Heart left ventricle (tissue), 16 donors: ENCODE data around the gene CPSF2. TPM values are rescaled to one million over a fixed set of nuclear protein-coding genes. Genes with fewer than 3 reads are reported as not detected.
"Not testable (repeated sequence)": the region's sequence is repeated elsewhere in the genome, so short reads cannot be mapped to it uniquely, and the experiment has no call there.

Experiments used
- ATAC-seq, 4 donors: fragments of 200-7000 bp; cut with Tn5 transposase; one replicate each; pipeline ENCODE4 v1.9.1; 2020 to 2022; ENCODE audit warnings: moderate library complexity in 4 of 4, mild to moderate bottlenecking in 3 of 4, moderate number of reproducible peaks in 1 of 4
- DNase-seq, 5 donors: peaks; one replicate each; pipeline ENCODE4 v3.0.0-alpha.2; 2020
- H3K27ac ChIP-seq, 12 donors: fragments of 200-600 bp; sonication (generic) in 4 of 12; one replicate each; pipeline versions ENCODE4 v1.5.0 to v1.8.0; 2016 to 2022; ENCODE audit warnings: mild to moderate bottlenecking in 2 of 12
- H3K27me3 ChIP-seq, 9 donors: fragments of 200-600 bp; sonication (generic) in 2 of 9; one replicate each; pipeline versions ENCODE4 v1.5.1 to v1.8.0; 2016 to 2022; ENCODE audit warnings: mild to moderate bottlenecking in 3 of 9
- H3K36me3 ChIP-seq, 9 donors: fragments of 200-600 bp; sonication (generic) in 2 of 9; one replicate each; pipeline versions ENCODE4 v1.5.0 to v1.8.0; 2018 to 2022; ENCODE audit warnings: mild to moderate bottlenecking in 2 of 9
- H3K4me1 ChIP-seq, 12 donors: fragments of 200-600 bp; sonication (generic) in 4 of 12; one replicate each; pipeline versions ENCODE4 v1.5.0 to v1.8.0; 2016 to 2022; ENCODE audit warnings: mild to moderate bottlenecking in 3 of 12
- H3K4me3 ChIP-seq, 12 donors: fragments of 200-600 bp; sonication (generic) in 4 of 12; one replicate each; pipeline versions ENCODE4 v1.5.0 to v1.8.0; 2017 to 2022; ENCODE audit warnings: mild to moderate bottlenecking in 9 of 12, moderate library complexity in 4 of 12
- H3K9me3 ChIP-seq, 12 donors: fragments of 200-600 bp; sonication (generic) in 4 of 12; one replicate each; pipeline versions ENCODE4 v1.5.0 to v1.8.0; 2016 to 2022; ENCODE audit warnings: mild to moderate bottlenecking in 1 of 12
- CTCF ChIP-seq, 12 donors: fragments of 200-600 bp; sonication (generic) in 4 of 12; IDR thresholded peaks; one replicate each; pipeline versions ENCODE4 v1.5.0 to v1.8.0; 2018 to 2022; ENCODE audit warnings: antibody characterized with exemption in 12 of 12, mild to moderate bottlenecking in 5 of 12
- POLR2A ChIP-seq, 2 donors: fragments of 450-650 bp; IDR thresholded peaks; one replicate each; pipeline ENCODE4 v1.6.1; 2017; ENCODE audit warnings: antibody characterized with exemption in 2 of 2, mild to moderate bottlenecking in 2 of 2, moderate library complexity in 2 of 2
- WGBS, 4 donors: extraction: QIAGEN DNeasy Blood & Tissue Kit in 2 of 4; methylation state at CpG; one replicate each; pipeline versions ENCODE4 v1.1.5 to v1.1.7; 2013 to 2018; 5-methylcytosine and 5-hydroxymethylcytosine counted together
- intact Hi-C, 10 donors: fragments of 100-400 bp; cut with DNase I; formaldehyde crosslinking; loops; one replicate each; pipeline versions ENCODE4 v1.11.1 to v1.14.2; 2022
- polyA plus RNA-seq, 2 donors: library from polyadenylated mRNA; stranded (reverse); fragments of 200-250 nt; gene quantifications; one replicate each; pipeline ENCODE4 v1.2.3, GENCODE V29; 2013
- total RNA-seq, 9 donors: library from RNA; depleted of rRNA in 2 of 9; stranded (reverse); fragments of >200 nt in 2 of 9; fragmentation: NEBNext Ultra II Directional in 3 of 9; extraction: Animal tissue kit (Norgen Biotek cat#: 25700) in 3 of 9; gene quantifications; one replicate each; pipeline versions ENCODE4 v1.1.0 to v1.2.4, GENCODE V29; 2016 to 2023
- donor health status: ischemic (EF 13 %, LVEDD 7.1; RV severe dilation, severe dysfunction).
- donor health status: healthy with polysubstance abuse.
- donor health status: DM: no; HTN: yes; CAD: no.
- donor health status: DM: no; HTN: no; CAD: no.
- donor health status: ischemic (EF 25% LVEDD 6.9; RV normal size, moderate dysfunction).
- donor health status: ischemic (EF 25% LVEDD 5.7; RV mildly dilated, moderate dysfunction).
- donor health status: healthy.
- donor health status: DM: yes; HTN: yes; CAD: no.
- donor health status: ischemic (EF 35%, LVEDD 5.7; RV mildly dilated, moderate dysfunction).
- donor health status: nonischemic (EF 11% LVEDD 7.7; RV severe dilation, severe dysfunction).
- donor health status: DM: yes; HTN: yes; CAD: no.
- donor health status: PGD.
- donor health status: ischemic (EF 29% LVEDD 5.4; RV normal size, mild dysfunction).
- donor health status: nonischemic (EF 23%, LVEDD 6.1; RV moderate dilation, normal function).

Gene CPSF2
- total and polyA plus RNA-seq, 11 donors: 4.8 to 51.7 (median 40.6) TPM

GRCh38 chr14:92207012-92207927, 85.5 kb downstream of the CPSF2 start:
- 57 to 62% (median 58%) methylated on average over 17 of the region's 17 CpGs for whole genome bisulfite sequencing, 4 donors
- Histone ChIP-seq H3K27ac (no peak overlapping the region), H3K36me3 (no peaks in the 10 kb centered on the region), H3K4me1 (no peaks in the 10 kb centered on the region), H3K27me3 (peaks cover 0 to 4% (median 0%) of the 10 kb centered on the region in 9 donors), H3K4me3 (no peak overlapping the region), H3K9me3 (no peaks in the 10 kb centered on the region)
- no peak for TF ChIP-seq CTCF (IDR thresholded peaks at IDR 0.05)
- intact Hi-C loops: no loop called here
- ATAC-seq: no peak
- DNase-seq: no peak

GRCh38 chr14:92207928-92208265, 86.1 kb downstream of the CPSF2 start:
- Histone ChIP-seq H3K4me3 (no peak overlapping the region), H3K36me3 (no peaks in the 10 kb centered on the region), H3K9me3 (no peaks in the 10 kb centered on the region), H3K4me1 (no peaks in the 10 kb centered on the region), H3K27ac (no peak overlapping the region), H3K27me3 (peaks cover 0 to 4% (median 0%) of the 10 kb centered on the region in 9 donors)
- ATAC-seq (no peak), DNase-seq (no peak)
- 74 to 97% (median 87%) methylated on average over 5 to 6 of the region's 6 CpGs for WGBS, 4 donors
- TF ChIP-seq CTCF (IDR thresholded peaks at IDR 0.05) (no peak), POLR2A (IDR thresholded peaks at IDR 0.05) (no peak)
- intact Hi-C loops: no loop called here

GRCh38 chr14:92209141-92209540, 87.4 kb downstream of the CPSF2 start:
- Histone ChIP-seq H3K4me1 (no peaks in the 10 kb centered on the region), H3K27ac (no peak overlapping the region), H3K9me3 (no peaks in the 10 kb centered on the region), H3K4me3 (no peak overlapping the region), H3K36me3 (no peaks in the 10 kb centered on the region), H3K27me3 (peaks cover 0 to 4% (median 0%) of the 10 kb centered on the region in 9 donors)
- ATAC-seq: no peak
- WGBS, 4 donors: 75 to 84% (median 80%) methylated on average over 14 of the region's 14 CpGs
- intact Hi-C loops: no loop called here
- DNase-seq: no peak
- TF ChIP-seq CTCF (IDR thresholded peaks at IDR 0.05) (no peak), POLR2A (IDR thresholded peaks at IDR 0.05) (no peak)

- H3K36me3 ChIP-seq, H3K9me3 ChIP-seq, H3K27ac ChIP-seq, H3K4me3 ChIP-seq, H3K4me1 ChIP-seq, ATAC-seq, intact Hi-C loops, H3K27me3 ChIP-seq, DNase-seq: not testable (repeated sequence)
- 82 to 100% (median 87%) methylated on average over 3 of the region's 3 CpGs for WGBS, 4 donors
Measured at GRCh38 chr14:92213125-92213524, 91.4 kb downstream of the CPSF2 start.
